GM21717 (cell line): Measurements from ENCODE around the gene UBE2L3.
"Not testable (repeated sequence)": the region's sequence is repeated elsewhere in the genome, so short reads cannot be mapped to it uniquely, and the experiment has no call there.

Experiments used
- ATAC-seq: cut with Tn5 transposase; IDR thresholded peaks from one replicate; pipeline ENCODE4 v1.9.1; 2021; ENCODE audit warnings: mild to moderate bottlenecking, moderate library complexity; ENCODE audit not compliant: unreplicated experiment

Gene UBE2L3

DNA sequence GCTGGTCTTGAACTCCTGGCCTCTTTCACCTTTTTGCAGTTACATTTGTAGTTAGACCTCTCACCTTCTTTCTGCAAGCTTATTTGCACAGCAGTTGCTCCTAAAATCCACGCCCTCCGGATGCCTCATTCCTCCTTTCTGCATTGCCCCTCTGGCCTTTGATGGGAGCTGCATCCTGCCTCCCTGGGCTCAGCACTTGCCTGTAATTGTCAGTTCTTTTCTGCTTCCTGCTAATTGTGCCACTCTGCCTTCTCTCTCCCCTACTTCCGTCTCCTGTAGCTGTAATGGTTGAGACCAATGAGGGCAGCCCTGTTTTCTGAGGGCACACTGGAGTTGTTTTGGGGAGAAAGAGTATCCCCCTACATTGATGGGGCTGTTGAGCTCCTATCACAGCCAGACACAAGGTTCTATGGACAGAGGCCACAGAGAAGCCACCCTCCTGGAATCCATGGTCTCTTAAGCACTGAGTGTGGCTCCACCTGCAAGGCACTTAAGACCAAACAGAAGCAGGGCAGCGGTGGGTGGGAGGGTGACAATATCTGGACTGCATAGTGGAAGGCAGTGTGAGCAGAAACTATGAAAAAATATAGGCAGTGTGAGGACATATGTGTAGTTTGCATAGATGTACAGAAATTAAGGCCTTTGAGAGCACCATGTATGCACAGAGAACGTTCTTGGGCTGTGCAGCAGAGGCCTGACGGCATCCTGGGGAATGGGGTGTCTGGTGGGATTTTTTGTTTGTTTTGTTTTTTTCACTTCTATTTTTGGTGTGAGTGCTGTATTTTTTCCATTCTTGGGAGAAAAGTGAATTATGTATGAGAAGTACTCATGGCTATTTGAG lies 31.8 kb downstream of the UBE2L3 start:
- no peak for ATAC-seq

- no peak for ATAC-seq
Measured at GRCh38 chr22:21602579-21602978, 35.1 kb downstream of the UBE2L3 start.

- no peak for ATAC-seq
Measured at GRCh38 chr22:21603973-21604372, 36.5 kb downstream of the UBE2L3 start.

DNA sequence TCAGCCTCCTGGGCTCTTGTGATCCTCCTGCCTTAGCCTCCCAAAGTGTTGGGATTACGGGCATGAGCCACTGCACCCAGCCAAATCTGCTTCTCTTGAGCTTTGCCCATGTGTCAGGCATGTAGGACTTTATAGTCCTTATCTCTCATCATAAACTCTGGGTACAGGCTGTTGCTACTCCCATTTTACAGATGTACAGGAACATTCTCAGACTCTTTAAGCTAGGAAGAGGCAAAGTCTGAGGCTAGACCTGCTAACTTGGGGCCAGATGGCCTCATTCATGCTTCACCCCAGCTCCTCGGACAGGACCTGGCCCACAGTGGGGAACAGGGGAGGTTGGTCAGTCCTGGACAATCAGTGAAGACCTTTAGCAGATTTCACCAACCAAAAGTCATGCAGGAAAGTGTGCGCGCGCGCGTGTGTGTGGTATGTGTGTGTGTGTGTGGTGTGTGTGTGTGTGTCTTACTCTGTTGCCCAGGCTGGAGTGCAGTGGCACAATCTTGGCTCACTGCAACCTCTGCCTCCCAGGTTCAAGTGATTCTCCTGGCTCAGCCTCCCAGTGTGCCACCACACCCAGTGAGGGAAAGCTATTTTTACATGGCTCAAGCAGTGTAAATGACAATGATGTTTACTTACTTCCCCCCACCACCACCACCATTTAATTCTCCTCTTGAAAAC lies 38.5 kb downstream of the UBE2L3 start:
- ATAC-seq: no peak

- no peak for ATAC-seq
Measured at GRCh38 chr22:21606775-21607174, 39.3 kb downstream of the UBE2L3 start.

- ATAC-seq: not testable (repeated sequence)
Measured at GRCh38 chr22:21609556-21610157, 42.1 kb downstream of the UBE2L3 start.

DNA sequence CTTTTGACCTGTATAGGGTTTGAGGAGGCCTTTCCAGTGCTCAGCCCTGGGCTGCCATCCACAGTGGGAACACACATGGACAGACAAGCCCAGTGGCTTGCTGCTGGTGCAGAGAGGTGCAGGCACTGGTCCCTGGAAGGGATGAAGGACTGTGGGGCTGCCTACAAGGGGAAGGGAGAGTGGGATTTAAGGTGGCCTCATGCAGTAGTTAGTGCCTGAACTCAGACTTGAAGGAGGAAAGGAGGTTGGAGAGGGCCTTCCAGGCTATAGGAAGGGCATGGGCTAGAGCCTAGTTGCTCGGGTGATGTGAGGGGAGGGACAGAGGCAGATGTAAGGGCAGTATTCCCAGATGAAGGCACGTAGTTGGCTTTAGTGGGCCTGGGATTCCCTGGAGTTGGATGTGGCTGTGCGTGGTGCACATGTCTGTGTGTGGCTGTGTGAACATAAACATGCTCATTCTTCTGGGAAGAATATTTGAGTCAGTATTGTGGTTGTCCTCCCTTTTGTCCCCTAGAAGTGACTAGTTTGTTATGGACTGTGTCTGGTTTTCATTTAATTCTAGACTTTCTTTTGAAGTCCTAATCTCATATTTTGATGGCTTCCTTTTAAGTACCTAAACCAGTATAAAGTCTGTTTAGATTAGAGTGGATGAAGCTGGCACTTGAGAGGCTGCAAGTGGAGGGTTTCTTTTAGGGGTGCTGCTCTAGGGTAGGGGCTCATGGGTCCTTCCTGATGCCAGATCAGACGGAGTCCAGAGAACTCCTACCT lies 43.9 kb downstream of the UBE2L3 start:
- ATAC-seq: no peak

- no peak for ATAC-seq
Measured at GRCh38 chr22:21612858-21613257, 45.3 kb downstream of the UBE2L3 start.

- no peak for ATAC-seq
Measured at GRCh38 chr22:21613553-21614233, 46.2 kb downstream of the UBE2L3 start.

- ATAC-seq: no peak
Measured at GRCh38 chr22:21615731-21616130, 48.2 kb downstream of the UBE2L3 start.

DNA sequence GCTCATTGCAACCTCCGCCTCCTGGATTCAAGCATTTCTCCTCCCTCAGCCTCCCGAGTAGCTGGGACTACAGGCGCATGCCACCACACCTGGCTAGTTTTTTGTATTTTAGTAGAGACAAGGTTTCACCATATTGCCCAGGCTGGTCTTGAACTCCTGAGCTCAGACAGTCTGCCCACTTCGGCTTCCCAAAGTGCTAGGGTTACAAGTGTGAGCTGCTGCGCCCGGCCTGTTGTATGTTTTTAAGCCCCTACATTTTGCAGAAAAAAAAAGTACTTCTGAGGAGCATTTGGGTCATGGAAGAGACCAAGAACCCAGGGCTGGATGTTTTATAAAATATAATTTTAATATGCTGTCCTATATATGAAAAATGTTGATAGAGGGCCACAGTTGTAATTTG lies 49.8 kb downstream of the UBE2L3 start:
- ATAC-seq: not testable (repeated sequence)

- ATAC-seq: no peak
Measured at GRCh38 chr22:21621025-21621424, 53.5 kb downstream of the UBE2L3 start.

DNA sequence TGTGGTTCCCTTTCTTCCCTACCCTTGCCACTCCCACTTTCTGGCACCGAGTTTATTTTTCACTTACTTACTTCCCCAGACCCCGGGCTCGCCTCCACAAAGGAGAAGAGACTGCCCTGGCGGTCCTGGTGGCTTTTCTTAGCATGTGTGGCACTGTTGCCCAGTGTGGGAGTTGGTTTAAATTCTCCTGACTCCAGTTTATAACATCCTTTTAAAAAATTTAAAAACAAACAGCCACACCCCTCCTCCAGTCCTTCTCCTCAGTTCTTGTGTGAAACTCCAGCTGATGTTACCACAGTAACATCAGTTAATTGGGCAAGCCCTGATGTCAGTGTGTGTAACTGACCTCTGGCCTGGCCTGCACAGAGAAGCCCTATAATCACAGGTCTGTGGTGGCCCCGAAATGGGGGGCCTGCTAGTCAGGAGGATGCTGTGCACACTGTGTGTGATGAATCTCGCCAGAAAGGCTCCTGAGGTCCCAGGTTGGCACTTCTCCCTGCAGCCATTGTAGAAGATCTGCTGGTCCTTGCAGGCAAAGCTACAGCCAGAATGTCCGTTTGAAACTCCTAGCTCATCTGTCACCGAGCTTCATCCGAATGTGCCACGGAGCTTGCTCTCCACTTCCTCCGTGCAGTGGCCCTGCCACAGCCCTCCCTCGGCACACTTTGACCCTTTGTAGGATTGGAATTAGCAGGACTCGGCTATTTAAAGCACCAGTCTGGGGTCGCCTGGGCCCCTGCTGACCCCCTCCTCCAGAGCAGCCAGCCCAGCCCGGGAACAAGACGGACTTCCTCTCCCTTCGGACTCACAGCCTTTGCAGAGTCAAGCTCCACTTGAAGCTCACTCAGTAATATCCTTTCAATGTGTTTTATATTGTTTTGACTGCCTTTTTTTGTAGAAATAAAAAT lies 54.8 kb downstream of the UBE2L3 start:
- ATAC-seq: no peak

DNA sequence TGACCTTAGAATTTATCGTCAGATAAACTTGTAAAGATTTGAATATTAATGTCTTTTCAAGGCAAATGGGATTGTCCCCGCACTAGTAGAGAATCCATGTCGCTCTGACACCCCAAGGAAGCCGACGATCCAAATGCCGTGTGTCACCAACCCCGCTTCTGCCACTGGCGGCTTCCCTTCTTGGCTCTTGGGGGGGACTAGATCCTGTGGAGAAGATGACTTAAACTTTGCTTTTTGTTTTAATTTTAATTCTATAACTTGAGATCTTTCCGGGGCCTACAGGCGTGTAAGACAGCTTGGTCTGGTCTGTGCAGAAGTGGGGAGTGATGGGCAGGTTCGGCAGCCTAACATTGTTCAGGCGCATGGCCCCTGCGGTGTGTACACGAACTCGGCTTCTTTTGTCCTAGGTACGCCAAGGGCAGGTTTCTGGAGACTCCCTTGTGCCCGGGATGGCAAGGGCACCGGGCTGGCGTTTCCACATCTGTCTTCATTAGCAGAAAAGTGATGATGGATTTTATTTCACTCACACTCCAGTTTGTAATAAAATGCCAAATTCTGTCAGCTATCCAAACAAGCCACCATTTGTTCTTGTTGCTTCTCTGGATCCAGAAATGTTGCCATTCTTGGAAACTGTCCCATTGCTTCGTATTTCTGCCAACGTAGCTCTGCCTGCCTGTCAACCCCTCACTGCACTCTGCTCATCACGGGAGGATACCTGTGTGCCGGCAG lies 55.6 kb downstream of the UBE2L3 start:
- no peak for ATAC-seq

GRCh38 chr22:21623648-21623970 lies 56.1 kb downstream of the UBE2L3 start:
- no peak for ATAC-seq

DNA sequence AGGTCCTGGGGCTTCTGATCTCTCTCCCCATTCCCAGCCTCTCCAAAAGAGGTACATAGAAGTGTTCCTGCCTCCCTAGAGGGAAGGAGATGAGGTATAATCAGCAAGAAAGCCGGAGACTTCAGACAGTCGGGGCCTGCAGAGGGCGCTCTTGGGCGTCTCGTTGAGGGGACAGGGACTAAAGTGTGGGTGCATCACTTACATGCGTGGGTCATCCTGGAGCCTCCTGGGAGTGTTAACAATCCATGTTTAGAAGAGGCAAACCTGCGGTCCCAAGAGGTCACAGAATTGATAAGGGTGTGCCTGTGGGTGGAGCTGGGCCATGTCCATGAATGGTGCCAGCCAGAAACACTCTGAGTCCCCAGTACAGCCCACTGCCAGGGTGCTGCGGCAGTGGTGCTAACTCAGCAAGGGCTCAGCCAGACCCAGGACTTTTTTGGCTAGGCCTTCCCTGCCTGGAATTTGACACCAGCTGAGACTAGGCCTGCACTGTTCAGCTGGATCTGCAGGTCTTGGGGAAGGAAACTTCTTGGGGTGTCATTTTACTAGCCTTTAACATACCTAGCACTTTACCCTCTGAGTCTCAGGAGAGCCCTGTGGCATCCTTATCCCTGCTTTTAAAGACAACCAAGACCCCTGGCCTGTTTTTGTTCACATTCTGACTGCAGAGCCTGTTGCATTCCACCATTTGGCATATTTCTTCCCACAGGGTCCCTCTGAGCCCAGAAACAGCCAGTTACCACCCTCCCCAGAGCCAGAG lies 56.8 kb downstream of the UBE2L3 start:
- ATAC-seq: no peak

DNA sequence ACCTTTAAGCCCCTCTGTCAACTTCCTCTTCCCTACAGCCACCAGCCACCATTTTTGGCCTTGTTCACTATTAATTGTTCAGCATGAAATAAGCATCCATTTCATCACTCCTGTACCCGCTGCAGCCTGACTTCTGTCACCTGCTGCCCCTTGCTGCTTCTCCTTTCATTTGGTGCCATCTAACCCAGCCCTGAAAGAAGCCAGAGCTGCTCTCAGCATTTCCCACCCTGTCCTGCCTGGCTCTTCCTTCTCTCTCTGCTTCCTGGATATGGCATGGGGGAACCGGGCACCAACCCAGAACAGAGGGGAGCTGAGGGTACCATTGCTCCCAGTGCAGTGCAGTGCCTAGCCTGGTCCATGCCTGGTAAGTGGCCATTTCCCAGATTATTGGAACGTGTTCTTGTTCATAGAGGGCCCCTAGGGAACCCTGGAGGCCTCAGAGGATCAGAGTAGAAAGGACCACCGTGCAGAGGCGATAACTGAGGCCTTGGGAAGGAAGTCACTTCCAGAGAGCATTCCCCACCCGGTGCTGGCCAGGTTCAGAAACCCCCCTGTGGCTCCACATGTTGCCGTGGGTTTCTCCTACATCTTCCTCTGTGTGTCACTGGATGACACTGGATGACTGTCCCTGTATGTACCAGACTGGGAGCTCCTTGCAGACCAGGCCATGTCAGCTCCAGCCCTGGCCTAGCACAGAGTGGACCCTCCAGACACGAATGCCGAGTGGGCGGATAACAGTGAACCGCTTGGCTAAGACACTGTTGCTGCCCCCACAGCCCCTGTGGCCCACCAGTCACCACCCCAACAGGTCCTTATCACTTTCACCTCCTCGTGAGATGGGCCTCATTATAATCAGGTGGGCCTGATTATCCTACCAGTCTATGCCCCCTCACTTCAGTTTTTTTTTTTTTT lies 57.6 kb downstream of the UBE2L3 start:
- no peak for ATAC-seq
